OCI-LY1 (cell line): Measurements from ENCODE around the gene DNAH11.

Experiments
- EZH2 ChIP-seq: fragments of 200-600 bp; sonication (generic), shearing (Covaris generic); IDR thresholded peaks from 2 replicates; pipeline ENCODE4 v1.8.0; 2017; ENCODE audit warnings: borderline replicate concordance, mixed run types, mild to moderate bottlenecking, antibody characterized with exemption, low read length, moderate library complexity, mixed read lengths
- TF ChIP-seq, protein P1 (sequence below): fragments of 200-600 bp; sonication (generic), shearing (Covaris generic); IDR thresholded peaks from 2 replicates; pipeline ENCODE4 v1.5.1; 2017; ENCODE audit warnings: mild to moderate bottlenecking, antibody characterized with exemption, low read length, moderate library complexity, mixed read lengths

DNA sequence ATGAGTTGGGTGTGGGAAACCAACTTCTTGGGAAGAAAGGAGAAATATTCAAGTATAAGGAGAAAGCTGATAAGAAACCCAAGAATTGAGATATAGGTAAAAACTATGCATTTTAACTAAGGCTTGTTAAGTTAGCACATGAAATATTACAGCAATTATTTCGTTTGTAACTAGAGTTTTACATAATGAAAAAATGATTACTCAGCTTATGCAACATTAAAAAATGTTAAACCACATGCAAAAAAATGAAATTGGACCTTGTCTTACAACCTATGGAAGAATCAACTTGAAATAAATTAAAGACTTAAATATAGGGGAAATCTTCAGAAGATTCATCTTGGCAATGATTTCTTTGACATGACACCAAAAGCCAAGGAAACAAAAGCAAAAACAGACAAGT lies 219.6 kb downstream of the DNAH11 start:
- TF ChIP-seq, protein P1, sequence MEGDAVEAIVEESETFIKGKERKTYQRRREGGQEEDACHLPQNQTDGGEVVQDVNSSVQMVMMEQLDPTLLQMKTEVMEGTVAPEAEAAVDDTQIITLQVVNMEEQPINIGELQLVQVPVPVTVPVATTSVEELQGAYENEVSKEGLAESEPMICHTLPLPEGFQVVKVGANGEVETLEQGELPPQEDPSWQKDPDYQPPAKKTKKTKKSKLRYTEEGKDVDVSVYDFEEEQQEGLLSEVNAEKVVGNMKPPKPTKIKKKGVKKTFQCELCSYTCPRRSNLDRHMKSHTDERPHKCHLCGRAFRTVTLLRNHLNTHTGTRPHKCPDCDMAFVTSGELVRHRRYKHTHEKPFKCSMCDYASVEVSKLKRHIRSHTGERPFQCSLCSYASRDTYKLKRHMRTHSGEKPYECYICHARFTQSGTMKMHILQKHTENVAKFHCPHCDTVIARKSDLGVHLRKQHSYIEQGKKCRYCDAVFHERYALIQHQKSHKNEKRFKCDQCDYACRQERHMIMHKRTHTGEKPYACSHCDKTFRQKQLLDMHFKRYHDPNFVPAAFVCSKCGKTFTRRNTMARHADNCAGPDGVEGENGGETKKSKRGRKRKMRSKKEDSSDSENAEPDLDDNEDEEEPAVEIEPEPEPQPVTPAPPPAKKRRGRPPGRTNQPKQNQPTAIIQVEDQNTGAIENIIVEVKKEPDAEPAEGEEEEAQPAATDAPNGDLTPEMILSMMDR = no peak
- TF ChIP-seq EZH2 = no peak
